ENCODE data around the gene CTNNA2. TPM values are rescaled to one million over a fixed set of nuclear protein-coding genes. Genes with fewer than 3 reads are reported as not detected.

Gene CTNNA2
- total RNA-seq, 1 donor from 2014 or later, result 15.0 TPM

- Mint-ChIP-seq H3K27me3 (peaks cover 4% of the 10 kb centered on the region), H3K27ac (no peak overlapping the region), H3K9me3 (no peaks in the 10 kb centered on the region), H3K36me3 (no peaks in the 10 kb centered on the region), H3K4me1 (ENCODE audit: unreplicated experiment) (no peaks in the 10 kb centered on the region), H3K4me3 (no peak overlapping the region)
- no peak for DNase-seq (ENCODE audit: extremely low spot score, unreplicated experiment)
- TF ChIP-seq CTCF (conservative IDR thresholded peaks at IDR 0.05), result peak; percentile 78
These were observed 986.2 kb downstream of the CTNNA2 start for GRCh38 chr2:80499095-80499494.

DNA sequence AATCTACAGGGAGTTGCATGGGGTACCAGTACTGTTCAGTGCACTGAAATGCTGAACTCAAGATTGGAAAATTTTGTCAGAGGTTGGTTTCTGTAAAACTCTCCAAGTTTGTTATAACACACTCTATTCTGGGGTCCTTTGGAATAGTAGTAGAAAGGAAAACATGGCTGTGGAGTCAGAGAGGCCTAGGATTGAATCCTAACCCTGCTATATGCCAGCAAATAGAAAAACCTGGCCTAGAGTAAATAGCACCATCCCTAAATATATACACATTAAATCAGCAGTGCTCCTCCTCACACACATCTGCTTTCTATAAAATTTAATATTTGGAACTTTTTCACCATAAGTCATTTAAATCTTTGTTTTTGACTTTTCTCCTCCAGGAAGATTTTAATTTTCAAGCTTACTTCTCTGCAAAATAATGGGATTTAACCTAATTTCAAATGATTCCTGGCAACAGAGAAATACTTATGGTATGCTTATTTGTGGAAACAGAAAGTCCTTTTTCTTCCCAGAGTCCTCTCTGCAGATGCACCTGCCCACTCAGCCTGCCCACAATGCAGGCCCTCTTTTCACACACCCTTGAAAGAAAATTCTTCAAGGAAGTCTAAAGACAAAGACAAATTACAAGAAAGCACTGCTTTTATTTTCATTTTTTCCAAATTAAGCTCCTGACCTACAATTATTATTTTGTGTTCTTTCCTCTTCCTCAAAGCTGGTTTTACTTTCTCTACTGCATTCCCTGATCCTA, 989.2 kb downstream of the CTNNA2 start:
- H3K27me3 Mint-ChIP-seq, result peaks cover 8% of the 10 kb centered on the region
- H3K36me3 Mint-ChIP-seq, result no peaks in the 10 kb centered on the region
- DNase-seq (ENCODE audit: extremely low spot score, unreplicated experiment), result no peak
- no peak overlapping the region for H3K27ac Mint-ChIP-seq
- H3K4me1 Mint-ChIP-seq (ENCODE audit: unreplicated experiment), result no peaks in the 10 kb centered on the region
- H3K9me3 Mint-ChIP-seq, result no peaks in the 10 kb centered on the region
- TF ChIP-seq CTCF (conservative IDR thresholded peaks at IDR 0.05), result no peak
- no peak overlapping the region for H3K4me3 Mint-ChIP-seq

- Mint-ChIP-seq H3K27me3 (peaks cover 6% of the 10 kb centered on the region), H3K9me3 (no peaks in the 10 kb centered on the region), H3K36me3 (no peaks in the 10 kb centered on the region), H3K4me3 (no peak overlapping the region), H3K27ac (no peak overlapping the region), H3K4me1 (ENCODE audit: unreplicated experiment) (no peaks in the 10 kb centered on the region)
- no peak for DNase-seq (ENCODE audit: extremely low spot score, unreplicated experiment)
- no peak for TF ChIP-seq CTCF (conservative IDR thresholded peaks at IDR 0.05)
These were observed 993.7 kb downstream of the CTNNA2 start for GRCh38 chr2:80506563-80506962.

DNA sequence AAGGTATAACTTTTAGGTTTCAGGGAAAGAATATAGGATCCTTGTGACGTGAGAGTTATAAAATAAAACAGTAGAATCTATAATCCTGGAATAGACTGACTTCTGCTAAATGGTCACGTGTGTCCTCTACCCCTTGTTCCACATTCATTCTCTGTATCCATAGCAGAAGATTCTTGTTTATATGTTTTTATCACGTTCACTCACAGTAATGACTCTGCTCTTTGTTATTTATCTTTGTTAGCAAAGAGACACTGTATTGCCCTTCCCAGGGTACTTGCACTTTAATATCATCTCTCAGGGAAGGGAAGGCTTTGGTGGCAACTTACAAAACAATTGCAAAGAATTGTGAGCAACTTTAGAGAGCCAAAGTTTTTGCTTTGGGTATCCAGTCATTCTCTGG, 997.9 kb downstream of the CTNNA2 start:
- Mint-ChIP-seq H3K27me3 (peaks cover 6% of the 10 kb centered on the region), H3K4me1 (ENCODE audit: unreplicated experiment) (no peaks in the 10 kb centered on the region), H3K9me3 (no peaks in the 10 kb centered on the region)

DNA sequence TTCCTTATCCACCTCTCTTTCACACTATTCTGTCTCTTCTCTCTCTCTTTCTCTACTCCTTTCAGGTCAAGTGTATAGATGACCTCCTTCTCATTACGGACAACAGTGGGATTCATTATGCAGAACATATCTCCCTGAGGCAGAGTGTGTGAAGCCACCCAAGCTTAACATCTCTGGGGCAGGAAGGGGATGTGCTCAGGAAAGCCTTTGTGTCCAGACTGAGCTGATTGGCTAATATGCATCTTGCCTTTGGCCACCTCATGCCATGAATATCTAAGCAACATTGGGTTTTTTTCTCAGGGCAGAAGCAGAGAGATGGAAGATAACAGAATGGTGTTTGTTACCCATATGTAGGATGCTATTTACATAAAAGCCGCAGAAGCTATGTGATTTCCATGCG, 1003.1 kb downstream of the CTNNA2 start:
- Mint-ChIP-seq H3K36me3 (no peaks in the 10 kb centered on the region), H3K4me1 (ENCODE audit: unreplicated experiment) (peaks cover 13% of the 10 kb centered on the region), H3K27ac (no peak overlapping the region), H3K27me3 (peaks cover 2% of the 10 kb centered on the region), H3K4me3 (no peak overlapping the region), H3K9me3 (no peaks in the 10 kb centered on the region)
- TF ChIP-seq CTCF (conservative IDR thresholded peaks at IDR 0.05), result no peak
- DNase-seq (ENCODE audit: extremely low spot score, unreplicated experiment), result no peak

More for the DNA sequence above, 997.9 kb downstream of the CTNNA2 start:
- Mint-ChIP-seq H3K27ac (no peak overlapping the region), H3K36me3 (no peaks in the 10 kb centered on the region), H3K4me3 (no peak overlapping the region)
- no peak for TF ChIP-seq CTCF (conservative IDR thresholded peaks at IDR 0.05)
- no peak for DNase-seq (ENCODE audit: extremely low spot score, unreplicated experiment)
